GM19438 (cell line): ENCODE measurements around the gene SLC16A6.
"Not testable (repeated sequence)": the region's sequence is repeated elsewhere in the genome, so short reads cannot be mapped to it uniquely, and the experiment has no call there.

Source experiments
- ATAC-seq: cut with Tn5 transposase; IDR thresholded peaks from one replicate; pipeline ENCODE4 v1.9.1; 2021; ENCODE audit warnings: low read depth; ENCODE audit not compliant: unreplicated experiment

The SLC16A6 gene, protein sequence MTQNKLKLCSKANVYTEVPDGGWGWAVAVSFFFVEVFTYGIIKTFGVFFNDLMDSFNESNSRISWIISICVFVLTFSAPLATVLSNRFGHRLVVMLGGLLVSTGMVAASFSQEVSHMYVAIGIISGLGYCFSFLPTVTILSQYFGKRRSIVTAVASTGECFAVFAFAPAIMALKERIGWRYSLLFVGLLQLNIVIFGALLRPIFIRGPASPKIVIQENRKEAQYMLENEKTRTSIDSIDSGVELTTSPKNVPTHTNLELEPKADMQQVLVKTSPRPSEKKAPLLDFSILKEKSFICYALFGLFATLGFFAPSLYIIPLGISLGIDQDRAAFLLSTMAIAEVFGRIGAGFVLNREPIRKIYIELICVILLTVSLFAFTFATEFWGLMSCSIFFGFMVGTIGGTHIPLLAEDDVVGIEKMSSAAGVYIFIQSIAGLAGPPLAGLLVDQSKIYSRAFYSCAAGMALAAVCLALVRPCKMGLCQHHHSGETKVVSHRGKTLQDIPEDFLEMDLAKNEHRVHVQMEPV

GRCh38 chr17:68290955-68291835 is at the start of gene SLC16A6, which contains the start of gene ARSG:
Gene SLC16A6 (minus strand): TSS chr17:68291127. CDS start chr17:68278320, 12,807 bp downstream.
Gene ARSG (plus strand): TSS chr17:68291495. CDS start chr17:68307494, 15,999 bp downstream.
- peak; percentile 43 for ATAC-seq

DNA sequence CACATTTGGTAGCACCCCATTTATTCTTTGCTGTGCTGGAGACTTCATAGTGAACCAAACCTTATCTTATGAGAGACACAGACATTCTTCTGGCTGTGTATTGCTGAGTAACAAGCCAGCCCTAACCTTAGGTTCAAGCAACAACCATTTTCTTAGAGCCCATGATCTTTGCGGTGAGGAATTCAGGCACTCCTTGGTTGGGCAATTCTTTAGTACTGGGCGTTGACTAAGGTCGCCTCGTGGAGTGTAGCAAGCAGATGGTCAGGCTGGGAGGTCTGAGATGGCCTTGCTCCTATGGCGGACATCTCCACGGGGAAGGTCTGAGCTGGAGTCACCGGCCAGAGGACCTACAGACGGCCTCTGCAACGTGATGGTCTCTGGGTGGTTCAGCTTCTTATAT is 43.5 kb upstream of the SLC16A6 start:
- ATAC-seq: no peak

GRCh38 chr17:68331932-68332331 is 41.0 kb upstream of the SLC16A6 start:
- ATAC-seq: not testable (repeated sequence)

GRCh38 chr17:68329331-68329730 is 38.4 kb upstream of the SLC16A6 start:
- ATAC-seq: no peak

DNA sequence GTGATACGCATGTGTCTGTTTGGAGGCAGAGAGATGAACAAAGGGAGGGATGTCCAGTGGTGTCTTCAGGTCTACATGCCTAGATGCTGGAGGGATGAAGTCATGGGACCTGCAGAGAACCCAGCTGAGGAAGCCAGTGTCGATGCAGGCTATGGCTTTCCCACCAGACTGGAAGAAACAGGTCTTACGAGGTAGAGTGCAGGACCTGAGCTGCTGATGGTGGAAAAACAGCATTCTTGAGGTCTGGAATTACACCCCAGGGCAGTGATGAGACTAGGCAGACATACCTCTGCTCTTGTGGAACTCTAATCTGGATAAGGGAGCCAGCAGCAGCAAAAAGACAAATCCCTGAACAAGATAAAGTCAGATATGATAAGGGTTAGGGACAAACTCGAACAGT is 37.7 kb upstream of the SLC16A6 start:
- no peak for ATAC-seq

DNA sequence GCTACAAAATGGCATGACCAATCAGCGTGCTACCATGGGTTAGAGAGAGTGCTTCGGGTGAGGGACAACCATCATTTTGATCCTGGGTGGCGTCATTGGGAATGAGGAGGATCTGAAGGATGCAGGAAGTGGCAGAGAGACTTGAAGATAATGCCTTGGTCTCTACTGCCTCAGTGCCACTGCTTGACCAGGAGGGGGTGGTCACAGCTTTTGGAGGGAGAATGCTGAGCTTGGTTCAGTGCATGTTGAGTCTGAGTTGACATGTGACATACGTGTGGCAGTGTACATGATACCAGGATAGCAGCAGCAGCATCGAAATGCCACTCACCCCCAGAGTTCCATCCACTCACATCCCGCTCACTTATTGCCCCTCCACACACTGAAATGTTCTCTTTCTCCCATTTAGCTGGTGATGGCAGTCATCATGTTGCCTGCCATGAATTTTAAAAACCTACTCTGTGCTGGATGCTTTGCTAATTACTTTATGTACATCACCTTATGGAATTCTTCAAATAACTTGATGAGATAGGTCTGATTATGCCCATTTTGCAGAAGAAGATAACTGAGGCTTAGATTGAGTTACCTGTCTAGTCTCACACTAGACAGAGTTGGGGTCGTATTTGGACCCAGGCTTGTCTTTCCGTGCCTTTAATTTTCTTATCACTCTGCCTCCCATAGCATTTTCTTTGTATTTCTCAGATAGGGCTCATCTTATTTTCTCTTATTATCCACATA is 37.1 kb upstream of the SLC16A6 start:
- no peak for ATAC-seq

DNA sequence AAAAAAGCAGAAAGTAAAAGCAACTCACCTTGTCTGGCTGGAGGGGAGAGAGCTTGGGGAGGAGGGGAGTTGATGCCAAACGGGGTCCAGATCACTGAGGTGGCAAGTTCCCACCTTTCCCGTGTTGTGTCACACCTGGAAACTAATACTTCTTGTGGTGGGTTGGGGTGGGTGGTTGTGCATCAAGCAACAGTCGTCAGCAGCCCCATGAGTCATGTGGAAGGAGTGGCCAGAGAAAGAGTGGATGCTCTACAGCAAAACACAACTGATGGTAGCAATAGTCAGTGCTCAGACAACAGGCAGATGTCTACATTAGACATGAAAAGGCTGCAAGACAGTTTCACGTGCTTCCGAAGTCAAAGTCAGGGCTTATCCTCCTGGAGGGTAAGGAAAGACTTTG is 35.8 kb upstream of the SLC16A6 start:
- no peak for ATAC-seq

DNA sequence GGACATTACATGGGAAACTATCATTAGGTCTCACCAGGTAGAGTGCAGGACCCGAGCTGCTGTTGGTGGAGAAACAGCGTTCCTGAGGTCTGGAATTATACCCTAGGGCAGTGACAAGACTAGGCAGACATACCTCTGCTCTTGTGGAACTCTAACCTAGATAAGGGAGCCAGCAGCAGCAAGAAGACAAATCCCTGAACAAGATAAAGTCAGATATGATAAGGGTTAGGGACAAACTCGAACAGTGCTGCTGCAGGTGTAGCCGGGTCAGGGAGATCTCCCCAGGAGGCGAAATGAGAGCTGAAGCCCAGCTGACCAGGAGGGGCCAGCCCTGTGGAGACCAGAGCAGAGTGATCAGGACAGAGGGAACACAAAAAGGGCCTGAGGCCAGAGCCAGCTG is 35.0 kb upstream of the SLC16A6 start:
- no peak for ATAC-seq

DNA sequence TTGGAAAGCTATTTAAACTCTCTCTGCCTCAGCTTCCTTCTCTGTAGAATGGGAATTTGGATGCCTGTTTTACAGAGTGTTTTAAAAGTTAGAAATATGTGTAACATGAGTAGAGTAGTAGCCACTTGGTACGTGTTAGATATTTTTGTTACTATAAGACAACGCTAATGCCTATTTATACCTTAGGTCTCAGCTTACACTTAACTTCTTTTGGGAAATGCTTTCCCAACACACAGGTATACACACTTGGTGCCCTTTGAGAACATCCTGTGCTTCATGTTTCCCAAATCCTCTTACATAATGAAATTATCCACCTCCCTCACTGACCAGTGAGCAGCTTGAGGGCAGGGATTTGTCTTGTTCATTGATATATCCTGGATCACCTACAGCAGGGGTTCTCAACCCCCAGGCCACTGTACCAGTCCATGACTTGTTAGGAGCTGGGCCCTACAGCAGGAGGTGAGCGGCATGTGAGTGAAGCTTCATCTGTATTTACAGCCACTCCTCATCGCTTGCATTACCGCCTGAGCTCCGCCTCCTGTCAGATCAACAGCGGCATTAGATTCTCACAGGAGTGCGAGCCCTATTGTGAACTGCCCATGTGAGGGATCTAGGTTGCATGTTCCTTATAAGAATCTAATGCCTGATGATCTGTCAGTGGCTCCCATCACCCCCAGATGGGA is 33.9 kb upstream of the SLC16A6 start:
- no peak for ATAC-seq

DNA sequence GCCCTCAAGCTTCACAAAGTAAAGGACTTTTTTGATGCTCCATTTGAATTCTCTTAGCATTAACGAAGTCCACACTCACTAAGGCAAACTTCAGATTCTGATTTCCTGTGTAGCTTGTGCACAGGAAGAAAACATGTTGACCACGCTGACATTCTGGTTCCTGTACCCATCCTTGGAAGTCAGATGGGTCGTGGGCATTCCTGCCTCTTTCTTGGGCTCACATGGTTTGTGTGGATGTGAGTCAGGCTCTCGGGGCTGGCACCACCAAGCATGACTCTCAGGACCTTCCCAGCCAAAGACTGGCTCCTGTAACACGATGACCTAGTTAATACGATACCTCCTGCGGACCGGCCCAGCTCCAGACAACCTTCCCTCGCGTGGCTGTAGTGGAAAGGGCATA is 33.2 kb upstream of the SLC16A6 start:
- no peak for ATAC-seq

DNA sequence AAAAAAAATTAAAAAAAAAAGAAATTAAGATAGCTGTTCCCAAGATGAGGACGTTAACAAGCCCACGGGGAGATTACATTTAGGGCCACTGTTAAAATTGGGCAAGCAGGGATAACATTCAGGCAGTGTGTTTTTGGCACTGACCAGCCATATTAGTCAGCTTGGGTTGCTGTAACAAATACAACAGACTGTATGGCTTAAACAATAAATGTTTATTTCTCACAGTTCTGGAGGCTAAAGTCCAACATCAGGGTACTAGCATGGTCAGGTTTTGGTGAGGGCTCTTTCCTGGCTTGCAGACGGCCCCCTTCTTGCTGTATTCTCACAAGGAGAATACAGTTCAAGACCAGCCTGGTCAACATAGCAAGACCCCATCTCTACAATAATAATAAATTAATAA is 31.7 kb upstream of the SLC16A6 start:
- ATAC-seq: no peak

- ATAC-seq: no peak
Measured at GRCh38 chr17:68321556-68321954, 30.6 kb upstream of the SLC16A6 start.

DNA sequence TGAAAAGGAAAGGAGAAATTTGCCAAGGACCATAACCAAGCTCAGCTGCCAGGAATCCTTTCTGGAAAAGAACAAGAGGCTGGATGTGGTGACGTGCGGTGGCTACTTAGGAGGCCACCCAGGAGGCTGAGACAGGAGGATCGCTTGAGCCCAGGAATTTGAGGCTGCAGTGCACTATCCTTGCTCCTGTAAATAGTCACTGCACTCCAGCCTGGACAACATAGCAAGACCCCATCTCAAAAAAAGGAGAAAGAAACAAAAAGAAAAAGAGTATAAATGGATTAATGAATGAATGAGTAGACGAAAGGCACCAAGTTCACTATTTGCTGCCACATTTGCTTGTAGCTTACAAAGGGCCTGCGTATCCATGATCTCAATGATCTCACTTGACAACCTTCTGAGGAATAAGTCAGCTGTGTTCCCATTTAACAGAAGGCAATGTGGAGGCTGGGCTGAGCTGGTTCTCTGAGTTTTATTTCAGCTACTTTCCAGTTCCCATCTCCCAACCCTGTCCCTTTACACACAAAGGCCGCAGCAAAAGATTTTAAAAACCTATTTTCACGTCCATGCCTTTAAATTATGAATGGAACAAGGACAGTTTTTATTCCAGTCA is 30.1 kb upstream of the SLC16A6 start:
- no peak for ATAC-seq

GRCh38 chr17:68320311-68320865 is 29.5 kb upstream of the SLC16A6 start:
- ATAC-seq: no peak

DNA sequence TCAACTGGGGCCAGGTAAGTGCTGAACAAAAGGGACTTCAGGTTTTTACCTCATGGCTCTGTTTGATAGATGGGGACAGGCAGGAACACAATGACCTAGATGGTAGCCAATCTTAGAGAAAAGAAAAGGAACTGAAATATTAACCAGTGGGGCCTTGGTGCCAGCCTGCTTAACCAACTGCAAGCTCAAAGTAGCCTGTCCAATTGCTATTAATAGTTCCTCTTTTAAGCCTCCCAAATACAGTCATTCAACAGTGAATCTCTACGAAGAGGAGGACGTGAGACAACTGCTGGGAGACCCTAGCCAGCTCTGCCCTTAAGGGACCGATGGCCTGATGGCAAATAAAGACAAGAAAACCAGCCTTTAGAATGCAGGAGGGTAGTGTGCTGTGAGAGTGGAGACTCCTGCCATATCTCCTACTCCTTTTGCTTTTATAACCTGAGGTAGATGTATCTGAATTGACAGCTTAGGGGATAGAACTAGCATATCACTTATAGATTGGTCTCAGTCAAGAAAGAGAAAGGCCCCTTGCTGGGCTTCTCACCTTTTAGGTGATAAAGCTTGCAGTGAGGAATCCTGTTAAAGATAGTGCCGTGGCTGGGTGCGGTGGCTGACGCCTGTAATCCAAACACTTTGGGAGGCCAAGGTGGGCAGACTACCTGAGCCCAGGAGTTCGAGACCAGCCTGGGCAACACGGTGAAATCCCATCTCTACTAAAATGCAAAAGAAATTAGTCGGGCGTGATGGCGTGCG is 28.7 kb upstream of the SLC16A6 start:
- ATAC-seq: no peak

GRCh38 chr17:68318103-68318991 is 27.4 kb upstream of the SLC16A6 start:
- ATAC-seq: no peak

- ATAC-seq: no peak
Measured at GRCh38 chr17:68317458-68317857, 26.5 kb upstream of the SLC16A6 start.

GRCh38 chr17:68315930-68316329 is 25.0 kb upstream of the SLC16A6 start:
- ATAC-seq: no peak
